ENCODE results near the gene LRCH4. TPM values are rescaled to one million over a fixed set of nuclear protein-coding genes. Genes with fewer than 3 reads are reported as not detected.
A peak's percentile ranks its signal among the peaks of the same experiment; 100 is the strongest.

The LRCH4 gene
- total RNA-seq, 4 donors from 2014 or later = 37.6 to 101 (median 56.2) TPM

DNA sequence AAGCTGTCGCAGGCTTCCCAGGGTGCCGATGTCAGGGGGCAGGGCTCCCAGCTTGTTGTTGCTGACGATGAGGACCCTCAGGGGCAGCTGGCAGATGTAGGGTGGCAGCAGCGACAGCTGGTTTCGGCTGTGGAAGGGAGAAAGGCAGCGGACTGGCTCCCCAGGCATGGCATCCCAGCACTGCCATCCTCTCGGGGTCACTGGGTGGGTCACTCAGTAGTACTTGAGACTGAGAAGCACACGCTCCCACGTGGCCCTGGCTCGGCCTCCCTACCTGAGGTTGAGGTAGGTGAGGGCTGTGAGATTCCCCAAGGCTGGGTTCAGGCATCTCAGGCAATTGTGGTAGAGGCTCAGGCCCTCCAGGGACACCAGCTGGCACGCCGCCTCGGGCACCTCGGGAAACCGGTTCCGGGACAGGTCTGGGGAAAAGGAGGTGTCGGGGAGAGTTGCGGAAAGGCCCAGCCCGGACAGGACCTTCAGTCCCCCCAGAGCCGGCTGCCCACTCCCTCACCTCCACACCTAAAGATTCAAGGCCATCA lies 3.8 kb downstream of the LRCH4 start:
- Histone ChIP-seq H3K9me3 (no peaks in the 10 kb centered on the region), H3K4me3 (no peak overlapping the region), H3K36me3 (peaks cover 52% of the 10 kb centered on the region), H3K27ac (peak overlapping the region; percentile 96), H3K27me3 (no peaks in the 10 kb centered on the region), H3K4me1 (peaks cover 47% of the 10 kb centered on the region)
- no peak for TF ChIP-seq POLR2A (IDR thresholded peaks at IDR 0.05)
- no peak for TF ChIP-seq EP300 (IDR thresholded peaks at IDR 0.05)
- TF ChIP-seq, protein P1, sequence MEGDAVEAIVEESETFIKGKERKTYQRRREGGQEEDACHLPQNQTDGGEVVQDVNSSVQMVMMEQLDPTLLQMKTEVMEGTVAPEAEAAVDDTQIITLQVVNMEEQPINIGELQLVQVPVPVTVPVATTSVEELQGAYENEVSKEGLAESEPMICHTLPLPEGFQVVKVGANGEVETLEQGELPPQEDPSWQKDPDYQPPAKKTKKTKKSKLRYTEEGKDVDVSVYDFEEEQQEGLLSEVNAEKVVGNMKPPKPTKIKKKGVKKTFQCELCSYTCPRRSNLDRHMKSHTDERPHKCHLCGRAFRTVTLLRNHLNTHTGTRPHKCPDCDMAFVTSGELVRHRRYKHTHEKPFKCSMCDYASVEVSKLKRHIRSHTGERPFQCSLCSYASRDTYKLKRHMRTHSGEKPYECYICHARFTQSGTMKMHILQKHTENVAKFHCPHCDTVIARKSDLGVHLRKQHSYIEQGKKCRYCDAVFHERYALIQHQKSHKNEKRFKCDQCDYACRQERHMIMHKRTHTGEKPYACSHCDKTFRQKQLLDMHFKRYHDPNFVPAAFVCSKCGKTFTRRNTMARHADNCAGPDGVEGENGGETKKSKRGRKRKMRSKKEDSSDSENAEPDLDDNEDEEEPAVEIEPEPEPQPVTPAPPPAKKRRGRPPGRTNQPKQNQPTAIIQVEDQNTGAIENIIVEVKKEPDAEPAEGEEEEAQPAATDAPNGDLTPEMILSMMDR (IDR thresholded peaks at IDR 0.05) = no peak
- TF ChIP-seq POLR2AphosphoS5 (IDR thresholded peaks at IDR 0.05) = no peak
- DNase-seq (ENCODE audit: low spot score in 2 of 2) = no peak
- WGBS = 73% methylated on average over 11 of the region's 20 CpGs

- Histone ChIP-seq H3K36me3 (peaks cover 66% of the 10 kb centered on the region), H3K9me3 (no peaks in the 10 kb centered on the region), H3K27ac (no peak overlapping the region), H3K4me1 (peaks cover 42% of the 10 kb centered on the region), H3K27me3 (no peaks in the 10 kb centered on the region), H3K4me3 (no peak overlapping the region)
- DNase-seq (ENCODE audit: low spot score in 2 of 2) = no peak
- TF ChIP-seq, protein P1 (IDR thresholded peaks at IDR 0.05) = no peak
- 84% methylated on average over 11 of the region's 11 CpGs for WGBS
Observed at GRCh38 chr7:100580466-100581283, 5.3 kb downstream of the LRCH4 start.

- TF ChIP-seq POLR2AphosphoS5 (IDR thresholded peaks at IDR 0.05) = no peak
- no peak for TF ChIP-seq EP300 (IDR thresholded peaks at IDR 0.05)
- no peak for TF ChIP-seq POLR2A (IDR thresholded peaks at IDR 0.05)
- TF ChIP-seq, protein P1 (IDR thresholded peaks at IDR 0.05) = no peak
- no peak for DNase-seq (ENCODE audit: low spot score in 2 of 2)
- Histone ChIP-seq H3K27me3 (no peaks in the 10 kb centered on the region), H3K36me3 (peaks cover 87% of the 10 kb centered on the region), H3K4me3 (no peak overlapping the region), H3K9me3 (no peaks in the 10 kb centered on the region), H3K4me1 (peaks cover 21% of the 10 kb centered on the region), H3K27ac (no peak overlapping the region)
- 93% methylated on average over 25 of the region's 28 CpGs for WGBS
Observed at GRCh38 chr7:100578246-100579183, 7.4 kb downstream of the LRCH4 start.

- DNase-seq (ENCODE audit: low spot score in 2 of 2) = no peak
- peaks cover 11% of the 10 kb centered on the region for H3K4me1 ChIP-seq
- H3K27ac ChIP-seq = no peak overlapping the region
- no peak overlapping the region for H3K4me3 ChIP-seq
- H3K9me3 ChIP-seq = no peaks in the 10 kb centered on the region
- WGBS = 93% methylated on average over 7 of the region's 14 CpGs
- H3K36me3 ChIP-seq = peaks cover 87% of the 10 kb centered on the region
- TF ChIP-seq EP300 (IDR thresholded peaks at IDR 0.05) (no peak), POLR2A (IDR thresholded peaks at IDR 0.05) (no peak), POLR2AphosphoS5 (IDR thresholded peaks at IDR 0.05) (no peak)
- TF ChIP-seq, protein P1 (IDR thresholded peaks at IDR 0.05) = no peak
- no peaks in the 10 kb centered on the region for H3K27me3 ChIP-seq
Observed at GRCh38 chr7:100577507-100577906, 8.4 kb downstream of the LRCH4 start.

- H3K27me3 ChIP-seq = no peaks in the 10 kb centered on the region
- TF ChIP-seq EP300 (IDR thresholded peaks at IDR 0.05) (no peak), POLR2AphosphoS5 (IDR thresholded peaks at IDR 0.05) (no peak), POLR2A (IDR thresholded peaks at IDR 0.05) (no peak)
- TF ChIP-seq, protein P1 (IDR thresholded peaks at IDR 0.05) = no peak
- WGBS = 90% methylated on average over 21 of the region's 24 CpGs
- peaks cover 7% of the 10 kb centered on the region for H3K4me1 ChIP-seq
- H3K27ac ChIP-seq = no peak overlapping the region
- no peaks in the 10 kb centered on the region for H3K9me3 ChIP-seq
- H3K36me3 ChIP-seq = peaks cover 84% of the 10 kb centered on the region
- H3K4me3 ChIP-seq = no peak overlapping the region
- no peak for DNase-seq (ENCODE audit: low spot score in 2 of 2)
Observed at GRCh38 chr7:100577103-100577502, 8.8 kb downstream of the LRCH4 start.
